ENCODE results near the gene KCNQ4. TPM values are rescaled to one million over a fixed set of nuclear protein-coding genes. Genes with fewer than 3 reads are reported as not detected.

The KCNQ4 gene
- total RNA-seq, 1 experiment from 2014 or later: 2.3 TPM

- no peak overlapping the region for H3K4me2 ChIP-seq (ENCODE audit: low read depth, low read length, poor library complexity, severe bottlenecking)
- no peaks in the 10 kb centered on the region for H3K9me2 ChIP-seq (replicated peaks; ENCODE audit: insufficient read depth, low read length)
- peaks cover 9% of the 10 kb centered on the region for H3K4me1 ChIP-seq (ENCODE audit: low read length)
- H3K4me3 ChIP-seq (ENCODE audit: low read length): no peak overlapping the region
- H3K36me3 ChIP-seq (ENCODE audit: insufficient read depth, low read length): no peaks in the 10 kb centered on the region
- no peak overlapping the region for H3K27ac ChIP-seq (ENCODE audit: low read length)
- no peaks in the 10 kb centered on the region for H3K27me3 ChIP-seq (ENCODE audit: low read length)
- no peaks in the 10 kb centered on the region for H4K20me1 ChIP-seq (ENCODE audit: insufficient read depth, low read depth, low read length)
- no peak overlapping the region for H3K9ac ChIP-seq (ENCODE audit: low read length)
- H3K9me3 ChIP-seq (ENCODE audit: low read length): no peaks in the 10 kb centered on the region
- no peaks in the 10 kb centered on the region for H3K79me2 ChIP-seq (ENCODE audit: low read length)
- DNase-seq: no peak
- H2AFZ ChIP-seq (ENCODE audit: low read length): no peak overlapping the region
These were observed 77.8 kb downstream of the KCNQ4 start for GRCh38 chr1:40861224-40862003.

GRCh38 chr1:40862008-40862863 is 78.6 kb downstream of the KCNQ4 start, which contains the start of gene CITED4:
Gene CITED4, minus strand, starts transcription at chr1:40862363. Its CDS starts 236 bp downstream, at chr1:40862127.
- Histone ChIP-seq H2AFZ (ENCODE audit: low read length) (no peak within 1 kb of the TSS), H3K9me2 (replicated peaks; ENCODE audit: insufficient read depth, low read length) (no peaks in the 10 kb centered on the region), H3K27me3 (ENCODE audit: low read length) (no peaks in the 10 kb centered on the region), H3K27ac (ENCODE audit: low read length) (no peak within 1 kb of the TSS), H3K4me2 (ENCODE audit: low read depth, low read length, poor library complexity, severe bottlenecking) (no peak within 1 kb of the TSS), H3K9me3 (ENCODE audit: low read length) (no peaks in the 10 kb centered on the region), H3K9ac (ENCODE audit: low read length) (no peak within 1 kb of the TSS), H4K20me1 (ENCODE audit: insufficient read depth, low read depth, low read length) (no peaks in the 10 kb centered on the region), H3K79me2 (ENCODE audit: low read length) (no peaks in the 10 kb centered on the region), H3K4me1 (ENCODE audit: low read length) (peaks cover 9% of the 10 kb centered on the region), H3K36me3 (ENCODE audit: insufficient read depth, low read length) (no peaks in the 10 kb centered on the region), H3K4me3 (ENCODE audit: low read length) (no peak within 1 kb of the TSS)
- DNase-seq: no peak

GRCh38 chr1:40868051-40868723 is 84.6 kb downstream of the KCNQ4 start:
- DNase-seq: no peak
- Histone ChIP-seq H3K4me3 (ENCODE audit: low read length) (no peak overlapping the region), H2AFZ (ENCODE audit: low read length) (no peak overlapping the region), H3K4me2 (ENCODE audit: low read depth, low read length, poor library complexity, severe bottlenecking) (no peak overlapping the region), H3K4me1 (ENCODE audit: low read length) (peaks cover 9% of the 10 kb centered on the region), H4K20me1 (ENCODE audit: insufficient read depth, low read depth, low read length) (no peaks in the 10 kb centered on the region), H3K9ac (ENCODE audit: low read length) (no peak overlapping the region), H3K27me3 (ENCODE audit: low read length) (peaks cover 4% of the 10 kb centered on the region; the same call in 1 of the 2 replicates), H3K27ac (ENCODE audit: low read length) (no peak overlapping the region), H3K9me2 (replicated peaks; ENCODE audit: insufficient read depth, low read length) (no peaks in the 10 kb centered on the region), H3K36me3 (ENCODE audit: insufficient read depth, low read length) (no peaks in the 10 kb centered on the region), H3K9me3 (ENCODE audit: low read length) (no peaks in the 10 kb centered on the region), H3K79me2 (ENCODE audit: low read length) (no peaks in the 10 kb centered on the region)

- no peaks in the 10 kb centered on the region for H3K9me2 ChIP-seq (replicated peaks; ENCODE audit: insufficient read depth, low read length)
- no peak overlapping the region for H2AFZ ChIP-seq (ENCODE audit: low read length)
- no peaks in the 10 kb centered on the region for H3K36me3 ChIP-seq (ENCODE audit: insufficient read depth, low read length)
- no peaks in the 10 kb centered on the region for H4K20me1 ChIP-seq (ENCODE audit: insufficient read depth, low read depth, low read length)
- peaks cover 4% of the 10 kb centered on the region; the same call in 1 of the 2 replicates for H3K27me3 ChIP-seq (ENCODE audit: low read length)
- H3K4me1 ChIP-seq (ENCODE audit: low read length): no peaks in the 10 kb centered on the region
- H3K9ac ChIP-seq (ENCODE audit: low read length): no peak overlapping the region
- no peak overlapping the region for H3K4me3 ChIP-seq (ENCODE audit: low read length)
- no peak overlapping the region for H3K27ac ChIP-seq (ENCODE audit: low read length)
- no peaks in the 10 kb centered on the region for H3K79me2 ChIP-seq (ENCODE audit: low read length)
- no peak for DNase-seq
- no peak overlapping the region for H3K4me2 ChIP-seq (ENCODE audit: low read depth, low read length, poor library complexity, severe bottlenecking)
- no peaks in the 10 kb centered on the region for H3K9me3 ChIP-seq (ENCODE audit: low read length)
These were observed 86.6 kb downstream of the KCNQ4 start for GRCh38 chr1:40870135-40870728.

- peaks cover 11% of the 10 kb centered on the region for H3K9me3 ChIP-seq (ENCODE audit: low read length)
- no peak overlapping the region for H2AFZ ChIP-seq (ENCODE audit: low read length)
- H3K4me2 ChIP-seq (ENCODE audit: low read depth, low read length, poor library complexity, severe bottlenecking): no peak overlapping the region
- H3K4me3 ChIP-seq (ENCODE audit: low read length): no peak overlapping the region
- no peak for DNase-seq
- H3K9me2 ChIP-seq (replicated peaks; ENCODE audit: insufficient read depth, low read length): no peaks in the 10 kb centered on the region
- 0 out of 2 replicates have a peak, but pooled peaks cover 2% of the 10 kb centered on the region for H3K36me3 ChIP-seq (ENCODE audit: insufficient read depth, low read length)
- H3K27ac ChIP-seq (ENCODE audit: low read length): no peak overlapping the region
- no peaks in the 10 kb centered on the region for H4K20me1 ChIP-seq (ENCODE audit: insufficient read depth, low read depth, low read length)
- no peak overlapping the region for H3K9ac ChIP-seq (ENCODE audit: low read length)
- no peaks in the 10 kb centered on the region for H3K79me2 ChIP-seq (ENCODE audit: low read length)
- H3K4me1 ChIP-seq (ENCODE audit: low read length): no peaks in the 10 kb centered on the region
- peaks cover 7% of the 10 kb centered on the region; the same call in 1 of the 2 replicates for H3K27me3 ChIP-seq (ENCODE audit: low read length)
These were observed 88.7 kb downstream of the KCNQ4 start for GRCh38 chr1:40872276-40872675.

GRCh38 chr1:40873863-40874472 is 90.4 kb downstream of the KCNQ4 start:
- no peak for DNase-seq
- Histone ChIP-seq H3K4me2 (ENCODE audit: low read depth, low read length, poor library complexity, severe bottlenecking) (no peak overlapping the region), H3K36me3 (ENCODE audit: insufficient read depth, low read length) (0 out of 2 replicates have a peak, but pooled peaks cover 2% of the 10 kb centered on the region), H3K4me1 (ENCODE audit: low read length) (no peaks in the 10 kb centered on the region), H3K79me2 (ENCODE audit: low read length) (no peaks in the 10 kb centered on the region), H3K4me3 (ENCODE audit: low read length) (no peak overlapping the region), H3K9ac (ENCODE audit: low read length) (no peak overlapping the region), H2AFZ (ENCODE audit: low read length) (no peak overlapping the region), H3K9me2 (replicated peaks; ENCODE audit: insufficient read depth, low read length) (no peaks in the 10 kb centered on the region), H4K20me1 (ENCODE audit: insufficient read depth, low read depth, low read length) (no peaks in the 10 kb centered on the region), H3K27ac (ENCODE audit: low read length) (no peak overlapping the region), H3K9me3 (ENCODE audit: low read length) (peaks cover 11% of the 10 kb centered on the region), H3K27me3 (ENCODE audit: low read length) (peaks cover 7% of the 10 kb centered on the region; the same call in 1 of the 2 replicates)

GRCh38 chr1:40876436-40876761 is 92.8 kb downstream of the KCNQ4 start:
- Histone ChIP-seq H3K36me3 (ENCODE audit: insufficient read depth, low read length) (0 out of 2 replicates have a peak, but pooled peaks cover 2% of the 10 kb centered on the region), H3K79me2 (ENCODE audit: low read length) (no peaks in the 10 kb centered on the region), H2AFZ (ENCODE audit: low read length) (no peak overlapping the region), H3K4me1 (ENCODE audit: low read length) (no peaks in the 10 kb centered on the region), H3K27ac (ENCODE audit: low read length) (no peak overlapping the region), H3K9ac (ENCODE audit: low read length) (no peak overlapping the region), H3K9me3 (ENCODE audit: low read length) (peaks cover 11% of the 10 kb centered on the region), H3K9me2 (replicated peaks; ENCODE audit: insufficient read depth, low read length) (no peaks in the 10 kb centered on the region), H3K4me2 (ENCODE audit: low read depth, low read length, poor library complexity, severe bottlenecking) (no peak overlapping the region), H3K4me3 (ENCODE audit: low read length) (no peak overlapping the region), H4K20me1 (ENCODE audit: insufficient read depth, low read depth, low read length) (no peaks in the 10 kb centered on the region), H3K27me3 (ENCODE audit: low read length) (0 out of 2 replicates have a peak, but pooled peaks cover 4% of the 10 kb centered on the region)
- DNase-seq: no peak

Measured in Karpas-422 (cell line).